Activated gamma-delta T cell treated with anti-CD3 and anti-CD28 coated beads, Interleukin-2, amount 50 U/mL, for 16 hours (primary cell): Measurements from ENCODE around the gene ALPK3.
"Not testable (repeated sequence)": the region's sequence is repeated elsewhere in the genome, so short reads cannot be mapped to it uniquely, and the experiment has no call there.

Experiments used
- DNase-seq: peaks from one replicate; pipeline ENCODE4 v3.0.0-alpha.2; 2020; ENCODE audit warnings: low read depth

The ALPK3 gene

DNA sequence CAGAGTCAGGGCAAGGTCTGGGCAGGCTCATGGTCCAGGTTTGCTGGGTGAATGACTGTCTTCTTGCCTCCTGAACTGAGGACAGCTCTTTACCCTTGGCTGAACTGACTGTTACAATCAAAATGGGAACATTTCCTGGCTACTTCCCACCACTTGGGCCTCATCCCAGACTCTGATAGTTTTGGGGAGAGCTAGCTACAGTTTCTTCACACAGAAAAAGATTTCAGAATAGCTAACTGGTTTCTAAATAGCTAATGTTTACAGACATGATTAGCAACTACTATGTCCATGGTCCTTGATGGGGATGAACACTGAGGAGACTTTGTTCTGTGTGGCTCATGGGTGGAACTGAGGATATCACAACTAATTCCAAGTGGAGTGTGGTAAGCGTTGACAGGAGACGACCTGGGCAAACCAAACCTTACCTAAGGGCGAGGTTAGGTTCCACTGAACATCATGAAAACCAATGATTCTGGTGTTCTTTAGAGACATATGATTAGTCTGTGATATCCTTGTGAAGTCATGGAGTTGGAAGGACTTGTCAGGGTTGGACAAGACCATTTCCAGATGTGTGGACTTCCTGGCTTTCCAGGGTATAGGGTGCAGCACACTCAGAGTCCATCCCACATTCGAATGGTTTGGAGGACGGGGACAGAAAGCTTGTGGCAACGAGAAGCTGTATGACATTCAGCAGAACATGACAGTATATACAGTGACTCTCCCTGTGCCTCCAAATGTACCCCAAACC is 7.3 kb downstream of the ALPK3 start:
- DNase-seq = no peak

GRCh38 chr15:84826369-84826823 is 9.2 kb downstream of the ALPK3 start:
- no peak for DNase-seq

GRCh38 chr15:84827246-84827645 is 10.1 kb downstream of the ALPK3 start:
- DNase-seq = no peak

- DNase-seq = no peak
Measured at GRCh38 chr15:84828086-84828908, 11.1 kb downstream of the ALPK3 start.

DNA sequence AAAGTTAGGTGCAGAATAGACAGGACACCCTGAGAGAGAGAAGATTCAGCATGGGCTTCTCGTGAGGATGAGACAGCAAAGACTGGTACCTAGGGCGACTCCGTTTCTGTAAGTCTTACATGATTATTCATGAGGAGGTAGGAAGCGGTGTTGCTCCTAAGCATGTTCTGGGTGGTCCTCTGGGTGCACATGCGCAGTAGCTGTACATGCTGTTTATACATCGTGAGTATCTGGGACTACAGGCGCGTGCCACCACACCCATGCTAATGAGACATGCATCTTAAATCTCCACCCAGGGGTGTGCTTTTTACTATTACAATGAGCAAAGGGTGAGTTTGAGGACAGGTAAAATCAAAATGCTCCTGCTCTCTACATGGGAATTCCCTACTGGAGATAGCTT is 12.3 kb downstream of the ALPK3 start:
- DNase-seq = no peak

DNA sequence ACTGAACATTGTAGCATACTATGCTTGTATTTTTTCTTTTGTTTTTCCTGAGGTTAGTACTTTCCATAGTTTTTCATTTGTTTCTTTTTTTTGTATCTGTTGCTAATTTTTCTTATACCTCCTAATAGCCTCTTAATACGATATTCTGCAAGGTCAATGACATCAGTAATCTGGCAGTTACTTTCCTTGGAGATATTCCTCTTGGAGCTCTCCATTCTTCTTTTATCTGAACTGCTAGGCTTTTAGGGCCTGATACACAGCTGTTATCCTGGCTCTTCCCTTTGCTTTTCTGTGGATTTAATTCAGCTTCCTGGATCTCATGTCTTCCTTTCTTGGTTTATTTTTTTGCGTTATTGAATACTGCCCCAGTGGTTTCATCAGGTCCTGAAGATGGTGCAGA is 12.9 kb downstream of the ALPK3 start:
- DNase-seq = no peak

GRCh38 chr15:84831028-84831427 is 13.9 kb downstream of the ALPK3 start:
- DNase-seq = no peak

DNA sequence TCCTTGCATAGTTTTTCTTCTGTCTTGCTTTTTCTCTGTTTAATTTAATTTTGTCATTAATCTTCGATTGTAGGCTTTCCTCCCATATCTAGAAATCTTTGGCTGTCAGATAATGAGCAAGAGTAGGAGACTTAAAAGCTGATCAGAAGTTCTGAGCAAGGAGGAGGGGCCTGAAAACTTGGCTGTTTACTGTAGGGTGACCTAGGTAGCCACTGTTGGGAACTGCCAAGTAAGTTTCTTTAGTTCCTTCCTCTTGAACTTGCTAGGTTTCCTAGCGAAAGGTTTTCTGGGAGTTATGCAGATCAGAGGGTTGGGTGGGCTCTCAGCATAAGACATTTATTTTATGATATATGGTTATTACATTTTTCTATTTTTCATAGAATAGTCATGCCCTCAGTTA is 14.5 kb downstream of the ALPK3 start:
- DNase-seq = no peak

GRCh38 chr15:84832448-84833040 is 15.4 kb downstream of the ALPK3 start:
- DNase-seq = no peak

DNA sequence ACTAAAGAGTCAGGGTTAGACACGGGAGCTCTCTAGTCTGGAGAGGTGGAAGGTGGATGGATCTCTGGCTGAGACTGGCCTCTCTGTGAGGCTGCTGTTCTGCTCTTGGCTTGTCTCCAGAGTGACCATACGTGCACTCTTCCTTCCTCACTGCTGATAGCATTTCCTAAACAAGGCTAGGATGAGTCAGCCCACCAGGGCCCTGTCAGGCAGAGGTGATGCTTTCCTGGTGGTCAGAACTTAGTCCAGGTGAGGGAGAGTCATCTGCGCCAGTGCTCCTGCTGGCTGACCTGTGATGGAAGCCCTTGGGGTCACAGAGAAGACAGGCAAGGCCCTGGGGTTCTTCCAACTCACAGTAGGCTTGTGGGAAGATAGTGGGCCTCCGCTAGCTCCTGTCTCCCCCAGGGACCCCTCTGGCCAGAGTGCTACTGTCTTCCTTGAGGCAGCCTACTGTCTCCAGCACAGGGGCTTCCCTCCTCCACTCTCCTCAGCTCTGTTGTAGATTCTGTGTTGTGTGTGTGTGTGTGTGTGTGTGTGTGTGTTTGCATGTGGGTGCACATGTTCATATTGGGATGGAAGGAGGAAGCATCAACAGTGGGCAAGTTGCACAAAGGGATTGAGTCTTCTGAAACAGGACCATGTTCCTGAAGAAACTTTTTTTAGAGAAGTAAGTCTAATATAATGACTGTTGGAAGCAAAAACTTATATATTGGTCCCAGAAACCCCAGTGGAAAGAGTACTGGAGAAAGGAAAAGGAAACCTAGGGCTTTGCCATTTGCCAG is 16.5 kb downstream of the ALPK3 start:
- DNase-seq = no peak

GRCh38 chr15:84834229-84834955 is 17.2 kb downstream of the ALPK3 start:
- DNase-seq = no peak

GRCh38 chr15:84834969-84835368 is 17.8 kb downstream of the ALPK3 start:
- DNase-seq = no peak

DNA sequence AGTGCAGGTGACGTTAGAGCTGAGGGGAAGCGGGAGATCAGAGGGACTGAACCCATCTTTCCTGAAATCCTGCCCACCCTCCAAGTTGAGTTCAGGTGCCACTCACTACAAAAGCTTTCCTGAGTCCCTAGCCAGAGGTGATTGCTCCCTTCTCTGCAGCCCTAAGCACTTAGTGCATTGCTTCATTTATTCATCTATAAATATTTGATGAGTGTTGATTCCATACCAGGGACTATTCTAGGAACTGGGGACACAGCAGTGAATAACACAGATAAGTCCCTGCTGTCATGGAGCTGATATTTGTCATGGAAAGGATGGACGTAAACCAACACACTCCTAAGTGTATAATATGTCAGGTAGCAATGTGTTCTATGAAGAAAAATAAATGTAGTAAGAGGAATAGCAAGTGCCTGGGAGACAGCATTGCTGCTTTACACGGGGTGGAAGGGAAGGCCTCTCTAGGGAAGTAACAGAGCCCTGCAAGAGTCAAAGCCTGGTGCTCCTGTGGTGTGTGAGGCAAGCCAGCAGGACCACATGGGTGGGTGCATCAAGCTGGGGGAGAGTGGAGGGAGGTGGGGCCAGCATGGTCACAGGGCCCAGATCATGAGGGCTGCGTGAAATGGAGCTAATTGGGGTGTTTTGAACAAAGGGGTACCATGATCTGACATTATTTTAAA is 18.6 kb downstream of the ALPK3 start:
- DNase-seq = no peak

- no peak for DNase-seq
Measured at GRCh38 chr15:84836844-84837243, 19.7 kb downstream of the ALPK3 start.

- DNase-seq = no peak
Measured at GRCh38 chr15:84839714-84840113, 22.6 kb downstream of the ALPK3 start.

GRCh38 chr15:84840255-84840654 is 23.1 kb downstream of the ALPK3 start:
- DNase-seq = no peak

DNA sequence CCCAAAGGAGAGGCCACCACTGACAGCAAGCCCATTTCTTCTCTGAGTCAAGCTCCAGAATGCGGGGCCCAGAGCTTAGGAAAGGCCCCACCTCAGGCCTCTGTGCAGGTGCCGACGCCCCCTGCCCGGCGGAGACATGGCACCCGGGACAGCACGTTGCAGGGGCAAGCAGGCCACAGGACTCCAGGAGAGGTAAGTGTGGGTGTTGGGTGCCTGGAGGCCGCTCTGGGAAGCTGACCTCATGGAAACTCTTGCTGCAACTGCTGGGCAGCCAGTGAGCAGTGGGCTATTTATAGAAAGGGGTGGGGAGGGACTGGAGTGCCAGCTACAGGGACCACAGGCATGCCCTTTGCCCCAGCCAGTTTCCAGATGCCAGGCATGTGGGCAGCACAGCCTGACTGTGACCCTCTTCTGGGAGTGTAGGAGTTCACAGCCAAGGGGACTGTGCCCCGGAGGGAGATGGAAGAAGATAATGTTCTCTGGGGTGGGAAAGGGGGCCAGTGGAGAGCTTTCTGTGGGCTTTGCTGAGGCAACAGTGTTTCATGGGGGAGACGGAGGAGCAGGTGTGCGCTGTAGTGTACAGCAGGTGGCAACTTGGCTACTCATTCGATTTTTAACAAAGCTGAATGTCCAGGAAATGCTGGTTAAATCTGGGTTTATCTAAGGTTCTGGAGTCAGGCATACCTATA is 23.7 kb downstream of the ALPK3 start:
- DNase-seq = no peak

DNA sequence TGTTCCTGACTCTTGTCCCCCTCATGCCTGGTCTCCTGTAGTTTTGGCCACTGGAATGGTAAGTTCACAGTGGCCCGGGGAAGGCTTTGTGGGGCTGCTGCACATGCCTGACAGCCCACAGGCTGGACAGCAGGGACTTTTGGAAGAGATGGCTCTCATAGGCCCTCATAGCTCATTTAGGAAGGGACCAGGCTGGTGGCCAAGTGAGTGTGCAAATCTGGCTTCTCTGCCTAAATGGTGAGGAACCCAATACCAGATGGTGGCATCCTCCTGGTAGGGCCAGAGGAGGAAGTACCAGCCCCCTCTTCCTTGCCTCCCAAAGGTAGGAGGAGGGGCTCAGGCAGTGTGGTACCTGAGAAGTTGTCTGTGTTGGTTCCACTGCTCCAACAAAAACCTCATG is 25.6 kb downstream of the ALPK3 start:
- no peak for DNase-seq

GRCh38 chr15:84844964-84845363 is 27.8 kb downstream of the ALPK3 start:
- DNase-seq = no peak

DNA sequence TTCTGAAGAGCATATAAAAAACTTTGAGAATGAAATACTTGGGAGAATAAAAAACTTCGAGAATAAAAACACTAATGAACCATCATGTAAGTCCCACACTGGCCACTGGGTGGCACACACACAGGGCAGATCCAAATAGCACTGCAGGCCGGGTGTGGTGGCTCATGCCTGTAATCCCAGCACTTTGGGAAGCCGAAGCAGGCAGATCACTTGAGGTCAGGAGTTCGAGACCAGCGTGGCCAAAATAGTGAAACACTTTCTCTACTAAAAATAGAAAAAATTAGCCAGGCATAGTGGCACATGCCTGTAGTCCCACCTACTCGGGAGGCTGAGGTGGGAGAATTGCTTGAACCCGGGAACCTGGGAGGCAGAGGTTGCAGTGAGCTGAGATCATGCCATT is 28.5 kb downstream of the ALPK3 start:
- DNase-seq = not testable (repeated sequence)
